ENCODE measurements around the gene ZNF362. TPM values are rescaled to one million over a fixed set of nuclear protein-coding genes. Genes with fewer than 3 reads are reported as not detected.

The ZNF362 gene
- total RNA-seq, 4 donors from 2014 or later, result 3.6 to 18.9 (median 13.7) TPM

GRCh38 chr1:33344896-33345560 lies 88.7 kb downstream of the ZNF362 start:
- TF ChIP-seq CTCF (IDR thresholded peaks at IDR 0.05), result no peak
- TF ChIP-seq POLR2A (IDR thresholded peaks at IDR 0.05), result no peak
- Histone ChIP-seq H3K27ac (peak overlapping the region; percentile 89 to 99 (median 96)), H3K4me1 (peaks cover 60 to 90% (median 72%) of the 10 kb centered on the region in 3 donors), H3K27me3 (no peaks in the 10 kb centered on the region), H3K9me3 (no peaks in the 10 kb centered on the region), H3K4me3 (no peak overlapping the region), H3K36me3 (peaks cover 0 to 31% (median 0%) of the 10 kb centered on the region in 3 donors)
- no peak for DNase-seq
- WGBS, 2 donors, result 31 to 50% methylated on average over 2 of the region's 2 CpGs
- intact Hi-C loops (cut with DNase I), result no loop called here

GRCh38 chr1:33346533-33346926 lies 90.2 kb downstream of the ZNF362 start:
- Histone ChIP-seq H3K36me3 (peaks cover 0 to 20% (median 0%) of the 10 kb centered on the region in 3 donors), H3K4me3 (peak overlapping the region in 2 of 4 donors; percentile 93 to 96), H3K27me3 (no peaks in the 10 kb centered on the region), H3K9me3 (no peaks in the 10 kb centered on the region), H3K27ac (peak overlapping the region; percentile 89 to 99 (median 96)), H3K4me1 (peaks cover 52 to 89% (median 57%) of the 10 kb centered on the region in 3 donors)
- DNase-seq, result no peak
- intact Hi-C loops (cut with DNase I), result no loop called here
- 21 to 29% methylated on average over 3 of the region's 3 CpGs for WGBS, 2 donors
- TF ChIP-seq CTCF (IDR thresholded peaks at IDR 0.05) (no peak), POLR2A (IDR thresholded peaks at IDR 0.05) (no peak)

- Histone ChIP-seq H3K36me3 (peaks cover 0 to 17% (median 0%) of the 10 kb centered on the region in 3 donors), H3K27me3 (no peaks in the 10 kb centered on the region), H3K4me1 (peaks cover 46 to 84% (median 51%) of the 10 kb centered on the region in 3 donors), H3K4me3 (peak overlapping the region; percentile 57 to 96 (median 78)), H3K27ac (peak overlapping the region; percentile 89 to 99 (median 96)), H3K9me3 (no peaks in the 10 kb centered on the region)
- TF ChIP-seq CTCF (IDR thresholded peaks at IDR 0.05) (no peak), POLR2A (IDR thresholded peaks at IDR 0.05) (peak in 2 of 4 donors; percentile 68 to 75)
- no peak for DNase-seq
- intact Hi-C loops (cut with DNase I), result no loop called here
- 18 to 22% methylated on average over 2 of the region's 2 CpGs for WGBS, 2 donors
These were observed 90.8 kb downstream of the ZNF362 start for GRCh38 chr1:33346927-33347649.

GRCh38 chr1:33347650-33347992 lies 91.3 kb downstream of the ZNF362 start:
- intact Hi-C loops (cut with DNase I), result no loop called here
- 19 to 30% methylated on average over 4 to 5 of the region's 5 CpGs for WGBS, 2 donors
- Histone ChIP-seq H3K27ac (peak overlapping the region; percentile 89 to 99 (median 96)), H3K27me3 (no peaks in the 10 kb centered on the region), H3K36me3 (peaks cover 0 to 17% (median 0%) of the 10 kb centered on the region in 3 donors), H3K9me3 (no peaks in the 10 kb centered on the region), H3K4me1 (peaks cover 41 to 79% (median 46%) of the 10 kb centered on the region in 3 donors), H3K4me3 (peak overlapping the region; percentile 57 to 96 (median 78))
- no peak for DNase-seq
- TF ChIP-seq CTCF (IDR thresholded peaks at IDR 0.05) (no peak), POLR2A (IDR thresholded peaks at IDR 0.05) (peak in 1 of 4 donors; percentile 21)

- peaks cover 35 to 73% (median 41%) of the 10 kb centered on the region in 3 donors for H3K4me1 ChIP-seq
- peak overlapping the region; percentile 89 to 99 (median 96) for H3K27ac ChIP-seq
- no peak for TF ChIP-seq CTCF (IDR thresholded peaks at IDR 0.05)
- no peak for TF ChIP-seq POLR2A (IDR thresholded peaks at IDR 0.05)
- H3K27me3 ChIP-seq, result no peaks in the 10 kb centered on the region
- no peak for DNase-seq
- H3K9me3 ChIP-seq, result no peaks in the 10 kb centered on the region
- H3K36me3 ChIP-seq, result peaks cover 0 to 15% (median 0%) of the 10 kb centered on the region in 3 donors
- 33 to 41% methylated on average over 1 to 2 of the region's 2 CpGs for WGBS, 2 donors
- intact Hi-C loops (cut with DNase I), result no loop called here
- peak overlapping the region; percentile 57 to 96 (median 78) for H3K4me3 ChIP-seq
These were observed 91.9 kb downstream of the ZNF362 start for GRCh38 chr1:33348194-33348593.
